K562 (cell line): ENCODE measurements around the gene DPY19L3. TPM values are rescaled to one million over a fixed set of nuclear protein-coding genes. Genes with fewer than 3 reads are reported as not detected.

Experiments
- ATAC-seq: fragments of 200-7000 bp; cut with Tn5 transposase; 3 replicates; pipeline ENCODE4 v1.9.1; 2020; ENCODE audit warnings: moderate library complexity
- BruUV-seq: library from RNA; stranded (reverse); fragments of 400-500 nt; replicated peaks from 2 replicates; lab custom pipeline; 2021; lab: Mats Ljungman, UMichigan
- CTCF ChIA-PET: fragments of 300-600 bp; formaldehyde crosslinking; extraction: SDS; loops from one replicate; lab custom pipeline; 2021; ENCODE audit warnings: low intra/inter-chr PET ratio; lab: Yijun Ruan, JAX
- POLR2A ChIA-PET: fragments of 300-600, 350-650 bp; sonication (Branson Sonifier 250); formaldehyde crosslinking; extraction: SDS; loops from one replicate; lab custom pipeline; 2021; ENCODE audit warnings: antibody characterized with exemption, inconsistent platforms; lab: Yijun Ruan, JAX
- DNase-seq, 4 experiments: peaks; one replicate each; pipeline versions ENCODE4 v3.0.0 to v3.0.0-alpha.2; 2011 to 2018; ENCODE audit warnings: low spot score in 3 of 4, mixed read lengths in 3 of 4; ENCODE audit errors: extremely low read depth in 1 of 4
- FAIRE-seq: peaks from 2 replicates; lab custom pipeline; 2011; peaks lifted over from hg19 to GRCh38; lab: Jason Lieb, UNC
- H2AFZ ChIP-seq: 2 replicates; pipeline ENCODE4 v1.6.0; 2011; ENCODE audit warnings: low read depth, low read length, control low read depth, inconsistent platforms
- H3K27ac ChIP-seq: fragments of 200-600 bp; 3 replicates; pipeline ENCODE4 v1.8.0; 2011; ENCODE audit warnings: low read depth, mild to moderate bottlenecking, control low read depth, inconsistent platforms, low read length, moderate library complexity, mixed read lengths; ENCODE audit errors: extremely low read depth
- H3K27me3 ChIP-seq, 2 experiments: fragments of 300-600 bp in 1 of 2; 2 replicates in 1 of 2; 3 replicates in 1 of 2; pipeline versions ENCODE4 v1.6.0 to v1.8.0; 2011; ENCODE audit warnings: inconsistent platforms in 2 of 2, low read length in 2 of 2, mild to moderate bottlenecking in 1 of 2, mixed read lengths in 1 of 2, moderate library complexity in 1 of 2; ENCODE audit not compliant: control insufficient read depth in 2 of 2, insufficient read depth in 2 of 2
- H3K36me3 ChIP-seq: fragments of 300-600 bp; 3 replicates; pipeline ENCODE4 v1.8.0; 2011; ENCODE audit warnings: mild to moderate bottlenecking, low read length, inconsistent platforms; ENCODE audit not compliant: control insufficient read depth, insufficient read depth
- H3K4me1 ChIP-seq, 2 experiments: fragments of 200-600 bp in 1 of 2; replicated peaks in 1 of 2; 2 replicates in 1 of 2; 3 replicates in 1 of 2; pipeline versions ENCODE4 v1.5.1 to v1.8.0; 2011; ENCODE audit warnings: inconsistent platforms in 2 of 2, low read length in 2 of 2, mild to moderate bottlenecking in 1 of 2, mixed read lengths in 1 of 2, moderate library complexity in 1 of 2; ENCODE audit not compliant: control insufficient read depth in 2 of 2, insufficient read depth in 2 of 2
- H3K4me2 ChIP-seq: 2 replicates; pipeline ENCODE4 v1.6.1; 2011; ENCODE audit warnings: low read length, control low read depth, inconsistent platforms, mixed read lengths; ENCODE audit not compliant: insufficient read depth
- H3K4me3 ChIP-seq: fragments of 200-600 bp; sonication (generic), shearing (Covaris generic); 2 replicates; pipeline ENCODE4 v1.5.1; 2016; ENCODE audit warnings: control low read depth, inconsistent platforms
- H3K79me2 ChIP-seq: fragments of 200-600 bp; 3 replicates; pipeline ENCODE4 v1.8.0; 2011; ENCODE audit warnings: low read length, inconsistent platforms; ENCODE audit not compliant: control insufficient read depth, insufficient read depth
- H3K9ac ChIP-seq, 2 experiments: 2 replicates each; pipeline versions ENCODE4 v1.6.0 to v1.6.1; 2011; ENCODE audit warnings: low read depth in 2 of 2, low read length in 2 of 2, control low read depth in 1 of 2, inconsistent platforms in 1 of 2, mild to moderate bottlenecking in 1 of 2, mixed read lengths in 1 of 2; ENCODE audit not compliant: insufficient read depth in 1 of 2
- H3K9me1 ChIP-seq: one replicate; pipeline ENCODE4 v1.6.0; 2011; ENCODE audit warnings: inconsistent platforms, mild to moderate bottlenecking, low read length, moderate library complexity; ENCODE audit not compliant: control insufficient read depth, insufficient read depth
- H3K9me3 ChIP-seq: replicated peaks from 2 replicates; pipeline ENCODE4 v1.5.1; 2011; ENCODE audit warnings: low read depth, low read length, inconsistent platforms; ENCODE audit not compliant: control insufficient read depth, insufficient read depth
- H4K20me1 ChIP-seq: replicated peaks from 2 replicates; pipeline ENCODE4 v1.6.1; 2011; ENCODE audit warnings: low read length, inconsistent platforms, mixed read lengths; ENCODE audit not compliant: control insufficient read depth, insufficient read depth
- ATF3 ChIP-seq, 2 experiments: fragments of 450-650 bp in 1 of 2; sonication (generic) in 1 of 2; formaldehyde crosslinking in 1 of 2; IDR thresholded peaks in 1 of 2; conservative IDR thresholded peaks in 1 of 2; 2 replicates each; pipeline versions ENCODE4 v1.6.1 to v1.8.1; 2016 to 2023; ENCODE audit warnings: mild to moderate bottlenecking in 2 of 2, moderate library complexity in 2 of 2, inconsistent platforms in 1 of 2, missing genetic modification reagents in 1 of 2
- STAT5B ChIP-seq: fragments of 250-450 bp; sonication (Bioruptor Pico); IDR thresholded peaks from 2 replicates; pipeline ENCODE4 v1.8.0; 2021; ENCODE audit warnings: mild to moderate bottlenecking, inconsistent platforms
- TRIM28 ChIP-seq: fragments of 450-650 bp; IDR thresholded peaks from 2 replicates; pipeline ENCODE4 v1.6.1; 2017
- WGBS: fragments of 100-300 bp; shearing (Covaris generic); methylation state at CpG from one replicate; pipeline ENCODE4 v1.1.6; 2016; ENCODE audit warnings: low coverage, mixed read lengths; ENCODE audit not compliant: insufficient coverage; ENCODE audit errors: missing lambda C conversion rate; 5-methylcytosine and 5-hydroxymethylcytosine counted together
- in situ Hi-C: fragments of 300-500 bp; cut with MboI; formaldehyde crosslinking; loops from 4 replicates; pipeline ENCODE4 v1.15.0; 2018; ENCODE audit warnings: inconsistent platforms, mixed read lengths
- intact Hi-C: fragments of 100-400 bp; cut with micrococcal nuclease; formaldehyde crosslinking; loops from 2 replicates; pipeline ENCODE4 v1.14.2; 2022
- polyA plus RNA-seq, 8 experiments: library from polyadenylated mRNA; depleted of rRNA in 4 of 8; stranded (reverse) in 5 of 8; unstranded in 3 of 8; fragments of >200 nt; fragmentation: Nextera tagmentation in 2 of 8; fragmentation: Illumina TruSeq in 1 of 8; extraction: Ambion mirVana in 2 of 8; extraction: Trizol in 1 of 8; gene quantifications; 2 replicates each; pipeline versions ENCODE4 v1.2.1 to v1.2.3, GENCODE V29; 2011 to 2014; ENCODE audit warnings: inconsistent platforms in 1 of 8, missing spikeins in 1 of 8
- total RNA-seq, 7 experiments: library from RNA; depleted of rRNA in 6 of 7; stranded (reverse); fragments of >200 nt in 6 of 7; fragmentation: Illumina TruSeq in 2 of 7; extraction: Trizol in 2 of 7; gene quantifications; 2 replicates each; pipeline versions ENCODE4 v1.2.1 to v1.2.3, GENCODE V29; 2011 to 2021; ENCODE audit warnings: low replicate concordance in 1 of 7
- TF ChIP-seq, protein P1 (sequence below), 3 experiments: IDR thresholded peaks in 2 of 3; conservative IDR thresholded peaks in 1 of 3; 2 replicates each; pipeline ENCODE4 v1.5.1; 2011 to 2012; ENCODE audit warnings: low read length in 3 of 3, mild to moderate bottlenecking in 3 of 3, control low read depth in 2 of 3, improper control_type of control experiment in 1 of 3, inconsistent platforms in 1 of 3, low read depth in 1 of 3, mixed read lengths in 1 of 3, moderate library complexity in 1 of 3; ENCODE audit not compliant: insufficient read depth in 2 of 3

The DPY19L3 gene
- total and polyA plus RNA-seq, 9 of the 15 experiments (the other 6 are each of a cell fraction or from before 2014, with no cell fraction given): 4.7 to 39.2 (median 22.0) TPM

- no peak for TF ChIP-seq ATF3 (IDR thresholded peaks at IDR 0.05)
- TF ChIP-seq ATF3 (CRISPR knock-in tag; conservative IDR thresholded peaks at IDR 0.05): no peak
- no peak for TF ChIP-seq STAT5B (CRISPR knock-in tag)
These were observed 17.1 kb upstream of the DPY19L3 start (continued) for GRCh38 chr19:32388393-32388855.

DNA sequence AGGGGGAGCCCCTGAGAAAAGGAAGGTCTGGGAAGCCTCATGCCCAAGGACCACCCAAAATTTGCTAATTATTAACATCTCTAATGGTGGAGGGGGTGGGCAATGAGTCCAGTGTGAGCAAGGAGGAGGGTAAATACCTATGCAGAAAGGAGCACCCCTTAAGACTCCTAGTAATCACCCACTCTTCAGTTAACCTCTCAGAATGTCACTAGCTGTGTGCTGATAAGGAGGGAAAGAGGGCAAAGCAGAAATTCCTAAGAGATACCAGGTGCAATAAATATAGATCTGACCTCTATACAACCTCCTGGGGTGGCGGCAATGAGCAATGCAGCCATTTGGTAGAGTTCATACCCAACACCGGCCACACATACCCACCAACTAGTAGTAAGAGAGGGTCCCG, 12.7 kb upstream of the DPY19L3 start:
- no peak for DNase-seq
- Histone ChIP-seq H3K27ac (no peak overlapping the region), H3K27me3 (no peaks in the 10 kb centered on the region), H3K9ac (no peak overlapping the region), H3K4me2 (peak overlapping the region; percentile 5; the same call in 1 of the 2 replicates), H3K4me1 (peaks cover 0 to 4% of the 10 kb centered on the region in 2 experiments; a peak in 1 of 5 replicates), H3K9me1 (no peaks in the 10 kb centered on the region), H3K79me2 (no peaks in the 10 kb centered on the region), H2AFZ (peak overlapping the region; percentile 0; the same call in 1 of the 2 replicates), H3K4me3 (no peak overlapping the region), H3K9me3 (no peaks in the 10 kb centered on the region), H3K36me3 (no peaks in the 10 kb centered on the region), H4K20me1 (no peaks in the 10 kb centered on the region)
- TF ChIP-seq, protein P1, sequence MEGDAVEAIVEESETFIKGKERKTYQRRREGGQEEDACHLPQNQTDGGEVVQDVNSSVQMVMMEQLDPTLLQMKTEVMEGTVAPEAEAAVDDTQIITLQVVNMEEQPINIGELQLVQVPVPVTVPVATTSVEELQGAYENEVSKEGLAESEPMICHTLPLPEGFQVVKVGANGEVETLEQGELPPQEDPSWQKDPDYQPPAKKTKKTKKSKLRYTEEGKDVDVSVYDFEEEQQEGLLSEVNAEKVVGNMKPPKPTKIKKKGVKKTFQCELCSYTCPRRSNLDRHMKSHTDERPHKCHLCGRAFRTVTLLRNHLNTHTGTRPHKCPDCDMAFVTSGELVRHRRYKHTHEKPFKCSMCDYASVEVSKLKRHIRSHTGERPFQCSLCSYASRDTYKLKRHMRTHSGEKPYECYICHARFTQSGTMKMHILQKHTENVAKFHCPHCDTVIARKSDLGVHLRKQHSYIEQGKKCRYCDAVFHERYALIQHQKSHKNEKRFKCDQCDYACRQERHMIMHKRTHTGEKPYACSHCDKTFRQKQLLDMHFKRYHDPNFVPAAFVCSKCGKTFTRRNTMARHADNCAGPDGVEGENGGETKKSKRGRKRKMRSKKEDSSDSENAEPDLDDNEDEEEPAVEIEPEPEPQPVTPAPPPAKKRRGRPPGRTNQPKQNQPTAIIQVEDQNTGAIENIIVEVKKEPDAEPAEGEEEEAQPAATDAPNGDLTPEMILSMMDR (IDR thresholded peaks at IDR 0.05 in 2 of 3, conservative IDR thresholded peaks at IDR 0.05 in 1 of 3; ENCODE audit: insufficient read depth in 2 of 3, low read depth in 1 of 3, low read length in 3 of 3): 0 out of 6 replicates have a peak, but pooled peaks of 1 of the 3 experiments have one; percentile 13
- TF ChIP-seq TRIM28: no peak
- BruUV-seq: no TSS peak
- peak; percentile 47 for ATAC-seq
- in situ Hi-C loops: no loop called here
- intact Hi-C loops: no loop called here
- ChIA-PET CTCF (no interaction called here), POLR2A (interaction anchor here (0.7 to 1.7 kb wide), 2 partner anchors 13 to 989 kb away, joined by 3 to 5 read pairs; partner anchors contain the start of gene DPY19L3)
- WGBS: 37% methylated on average over 3 of the region's 3 CpGs
- FAIRE-seq: no peak
